HG03025 (cell line): ENCODE results near the gene ACSS3.
"Not testable (repeated sequence)": the region's sequence is repeated elsewhere in the genome, so short reads cannot be mapped to it uniquely, and the experiment has no call there.

ENCODE experiments used
- ATAC-seq: cut with Tn5 transposase; IDR thresholded peaks from one replicate; pipeline ENCODE4 v1.9.1; 2021; ENCODE audit warnings: mild to moderate bottlenecking, moderate library complexity; ENCODE audit not compliant: unreplicated experiment, low FRiP score

Gene ACSS3

GRCh38 chr12:81162391-81163136 lies 84.7 kb downstream of the ACSS3 start:
- ATAC-seq, result no peak

GRCh38 chr12:81164827-81165226 lies 86.9 kb downstream of the ACSS3 start:
- ATAC-seq, result no peak

GRCh38 chr12:81166790-81167189 lies 88.9 kb downstream of the ACSS3 start:
- no peak for ATAC-seq

GRCh38 chr12:81167694-81168093 lies 89.8 kb downstream of the ACSS3 start:
- ATAC-seq, result no peak

GRCh38 chr12:81168445-81168844 lies 90.6 kb downstream of the ACSS3 start:
- no peak for ATAC-seq

GRCh38 chr12:81170072-81170471 lies 92.2 kb downstream of the ACSS3 start:
- ATAC-seq, result no peak

- ATAC-seq, result no peak
Observed at GRCh38 chr12:81172851-81173250, 95.0 kb downstream of the ACSS3 start.

GRCh38 chr12:81174664-81175063 lies 96.8 kb downstream of the ACSS3 start:
- no peak for ATAC-seq

GRCh38 chr12:81176796-81177195 lies 98.9 kb downstream of the ACSS3 start:
- ATAC-seq, result no peak

- no peak for ATAC-seq
Observed at GRCh38 chr12:81181691-81182090, 103.8 kb downstream of the ACSS3 start.

- no peak for ATAC-seq
Observed at GRCh38 chr12:81187686-81188085, 109.8 kb downstream of the ACSS3 start.

GRCh38 chr12:81196595-81196994 lies 118.7 kb downstream of the ACSS3 start:
- ATAC-seq, result no peak

- ATAC-seq, result not testable (repeated sequence)
Observed at GRCh38 chr12:81200561-81200960, 122.7 kb downstream of the ACSS3 start.

- no peak for ATAC-seq
Observed at GRCh38 chr12:81203671-81204204, 125.9 kb downstream of the ACSS3 start.

GRCh38 chr12:81205416-81205815 lies 127.5 kb downstream of the ACSS3 start:
- ATAC-seq, result no peak

GRCh38 chr12:81206429-81206828 lies 128.6 kb downstream of the ACSS3 start:
- no peak for ATAC-seq

GRCh38 chr12:81207173-81207572 lies 129.3 kb downstream of the ACSS3 start:
- ATAC-seq, result no peak

GRCh38 chr12:81207664-81208063 lies 129.8 kb downstream of the ACSS3 start:
- ATAC-seq, result no peak

- ATAC-seq, result no peak
Observed at GRCh38 chr12:81208187-81208911, 130.5 kb downstream of the ACSS3 start.

GRCh38 chr12:81209012-81209411 lies 131.1 kb downstream of the ACSS3 start:
- ATAC-seq, result no peak

GRCh38 chr12:81209772-81210225 lies 131.9 kb downstream of the ACSS3 start:
- not testable (repeated sequence) for ATAC-seq

GRCh38 chr12:81211306-81211705 lies 133.4 kb downstream of the ACSS3 start:
- ATAC-seq, result no peak
